ENCODE measurements around the gene RARG. TPM values are rescaled to one million over a fixed set of nuclear protein-coding genes. Genes with fewer than 3 reads are reported as not detected.

The RARG gene
- total RNA-seq, 1 donor from 2014 or later = 5.5 TPM

DNA sequence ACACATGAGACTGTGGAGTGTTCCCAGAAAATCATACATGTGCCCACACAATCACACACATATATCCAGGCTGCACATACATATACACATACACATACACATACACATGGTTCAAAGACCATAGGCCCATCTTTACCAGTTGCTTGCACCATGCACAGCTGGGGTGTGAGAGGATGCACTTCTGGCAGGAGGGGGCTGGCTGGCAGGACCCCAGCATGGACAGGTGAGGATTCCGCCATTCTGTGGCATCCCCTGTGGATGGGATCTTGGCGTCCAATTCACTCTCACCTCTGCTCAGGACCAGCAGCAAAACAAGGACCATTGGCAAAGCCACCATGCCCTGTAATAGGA is 31.9 kb downstream of the RARG start:
- Mint-ChIP-seq H3K4me3 (peak overlapping the region; percentile 64), H3K9me3 (no peaks in the 10 kb centered on the region), H3K36me3 (ENCODE audit: low read depth) (peaks cover 44% of the 10 kb centered on the region), H3K27ac (peak overlapping the region; percentile 86), H3K27me3 (no peaks in the 10 kb centered on the region), H3K4me1 (peaks cover 76% of the 10 kb centered on the region)
- intact Hi-C loops (cut with micrococcal nuclease) = loop anchor here (1.0 kb wide), 2 partner anchors 9 to 20 kb away; partner anchors contain the start of genes CSAD and ZNF740
- ChIA-PET CTCF (interaction anchor here (1.0 to 3.3 kb wide), 6 partner anchors 9 to 145 kb away, joined by 3 to 31 read pairs (median 4); partner anchors contain the start of genes CSAD and ZNF740), POLR2A (interaction anchor here (0.6 to 6.1 kb wide), 12 partner anchors 7 to 301 kb away, joined by 3 to 66 read pairs (median 10); partner anchors contain the start of genes AAAS, CSAD, ITGB7 and PFDN5)
- TF ChIP-seq CTCF (IDR thresholded peaks at IDR 0.05) = no peak
- peak; percentile 3 for ATAC-seq (ENCODE audit: low read depth)
- no peak for DNase-seq

DNA sequence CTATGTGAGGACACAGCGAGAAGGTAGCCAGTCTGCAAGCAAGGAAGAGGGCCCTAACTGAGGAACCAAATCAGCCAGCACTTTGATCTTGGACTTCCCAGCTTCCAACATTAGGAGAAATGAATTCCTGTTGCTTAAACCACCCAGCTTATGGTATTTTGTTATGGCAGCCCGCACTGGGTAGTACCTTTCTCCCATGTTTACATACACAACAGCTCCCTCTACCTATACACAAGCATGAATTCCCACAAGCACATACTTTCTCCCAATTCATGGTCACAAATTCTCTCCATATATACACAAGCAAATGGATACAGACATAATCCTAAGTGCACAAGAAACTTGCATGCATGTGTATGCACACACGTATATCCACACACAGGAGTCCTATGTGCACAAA is 32.3 kb downstream of the RARG start:
- no peaks in the 10 kb centered on the region for H3K27me3 Mint-ChIP-seq
- peak overlapping the region; percentile 64 for H3K4me3 Mint-ChIP-seq
- peaks cover 72% of the 10 kb centered on the region for H3K4me1 Mint-ChIP-seq
- ChIA-PET CTCF (interaction anchor here (1.0 to 3.3 kb wide), 8 partner anchors 9 to 146 kb away, joined by 3 to 65 read pairs (median 5); partner anchors contain the start of genes CSAD and ZNF740), POLR2A (interaction anchor here (0.5 to 6.1 kb wide), 13 partner anchors 8 to 301 kb away, joined by 3 to 66 read pairs (median 8); partner anchors contain the start of genes AAAS, CSAD, ITGB7 and TARBP2)
- H3K9me3 Mint-ChIP-seq = no peaks in the 10 kb centered on the region
- no peak for ATAC-seq (ENCODE audit: low read depth)
- no peak for TF ChIP-seq CTCF (IDR thresholded peaks at IDR 0.05)
- no peak for DNase-seq
- peaks cover 48% of the 10 kb centered on the region for H3K36me3 Mint-ChIP-seq (ENCODE audit: low read depth)
- intact Hi-C loops (cut with micrococcal nuclease) = loop anchor here (1.0 kb wide), 2 partner anchors 10 to 19 kb away; partner anchors contain the start of genes CSAD and ZNF740
- peak overlapping the region; percentile 86 for H3K27ac Mint-ChIP-seq

GRCh38 chr12:53198486-53199110 is 33.4 kb downstream of the RARG start:
- intact Hi-C loops (cut with micrococcal nuclease) = no loop called here
- ChIA-PET POLR2A (interaction anchor here (0.6 to 6.1 kb wide), 14 partner anchors 9 to 182 kb away, joined by 3 to 66 read pairs (median 3); partner anchors contain the start of genes AAAS, CSAD, ITGB7 and MYG1), CTCF (interaction anchor here (0.6 to 3.3 kb wide), 14 partner anchors 8 to 310 kb away, joined by 3 to 65 read pairs (median 7); partner anchors contain the start of genes CSAD and ZNF740)
- TF ChIP-seq CTCF (IDR thresholded peaks at IDR 0.05) = no peak
- ATAC-seq (ENCODE audit: low read depth) (no peak), DNase-seq (no peak)
- H3K9me3 Mint-ChIP-seq = no peaks in the 10 kb centered on the region
- peak overlapping the region; percentile 73 for H3K4me3 Mint-ChIP-seq
- peaks cover 61% of the 10 kb centered on the region for H3K4me1 Mint-ChIP-seq
- H3K36me3 Mint-ChIP-seq (ENCODE audit: low read depth) = peaks cover 57% of the 10 kb centered on the region
- peak overlapping the region; percentile 83 for H3K27ac Mint-ChIP-seq
- H3K27me3 Mint-ChIP-seq = no peaks in the 10 kb centered on the region

GRCh38 chr12:53197011-53197640 is 34.9 kb downstream of the RARG start:
- ChIA-PET CTCF (interaction anchor here (0.6 to 3.3 kb wide), 18 partner anchors 9 to 311 kb away, joined by 3 to 65 read pairs (median 5); partner anchors contain the start of genes CSAD, PFDN5, SOAT2 and SPRYD3), POLR2A (interaction anchor here (0.6 to 6.1 kb wide), 10 partner anchors 10 to 272 kb away, joined by 3 to 66 read pairs (median 5); partner anchors contain the start of genes CSAD, EIF4B, ITGB7 and ZNF740)
- H3K9me3 Mint-ChIP-seq = no peaks in the 10 kb centered on the region
- no peak for DNase-seq
- H3K27ac Mint-ChIP-seq = peak overlapping the region; percentile 41
- peaks cover 71% of the 10 kb centered on the region for H3K36me3 Mint-ChIP-seq (ENCODE audit: low read depth)
- H3K4me3 Mint-ChIP-seq = no peak overlapping the region
- no peak for TF ChIP-seq CTCF (IDR thresholded peaks at IDR 0.05)
- no peak for ATAC-seq (ENCODE audit: low read depth)
- peaks cover 49% of the 10 kb centered on the region for H3K4me1 Mint-ChIP-seq
- H3K27me3 Mint-ChIP-seq = no peaks in the 10 kb centered on the region
- intact Hi-C loops (cut with micrococcal nuclease) = loop anchor here (1.0 kb wide), 1 partner anchor 38 kb away; no protein-coding TSS in a partner anchor

Data from activated B cell treated with CpG ODN at 0.5 μM for 24 hours (primary cell).